ENCODE measurements around the gene MPPE1.
"Not testable (repeated sequence)": the region's sequence is repeated elsewhere in the genome, so short reads cannot be mapped to it uniquely, and the experiment has no call there.

MPPE1 gene

DNA sequence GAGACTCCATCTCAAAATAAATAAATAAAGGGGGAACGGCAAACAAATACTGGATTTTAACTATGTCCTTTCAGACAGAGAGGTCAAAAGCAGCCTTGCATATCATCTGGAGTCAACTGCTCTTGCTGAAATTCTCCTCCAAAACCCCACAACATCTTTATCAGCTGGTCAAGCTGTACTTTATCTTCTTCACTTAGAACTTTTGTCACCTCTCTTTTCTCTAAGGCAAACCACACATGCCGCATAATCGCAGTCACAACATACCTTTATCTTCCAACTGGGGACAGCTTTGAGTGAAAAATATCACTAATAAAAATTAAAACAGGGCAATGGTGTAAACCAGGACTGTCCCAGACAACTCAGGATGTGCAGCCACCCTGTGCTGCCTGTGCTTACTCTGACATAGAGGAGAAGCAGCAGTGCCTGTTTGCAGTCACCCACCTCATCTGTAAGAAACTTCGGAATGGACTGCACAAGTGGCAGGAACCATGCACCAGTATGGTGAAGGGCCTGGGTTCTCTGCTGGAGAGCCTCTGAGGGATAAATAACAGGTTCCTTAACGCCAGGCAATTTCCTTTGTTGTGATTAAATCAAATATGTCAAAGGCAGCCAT is 6.2 kb downstream of the MPPE1 start:
- H3K27me3 ChIP-seq (ENCODE audit: control insufficient read depth, insufficient read depth, low read length, poor library complexity, severe bottlenecking), result no peaks in the 10 kb centered on the region
- H3K36me3 ChIP-seq (ENCODE audit: control insufficient read depth, insufficient read depth, low read length), result no peaks in the 10 kb centered on the region
- no peaks in the 10 kb centered on the region for H3K4me1 ChIP-seq (ENCODE audit: control insufficient read depth, insufficient read depth, low read length)
- H3K9me3 ChIP-seq (ENCODE audit: control insufficient read depth, low read length), result no peaks in the 10 kb centered on the region
- 84 to 94% methylated on average over 5 of the region's 5 CpGs for WGBS, 2 experiments
- H3K27ac ChIP-seq (ENCODE audit: insufficient read depth, low read depth, low read length, poor library complexity, severe bottlenecking), result no peak overlapping the region
- H3K4me3 ChIP-seq (ENCODE audit: insufficient read depth, low read depth, low read length), result no peak overlapping the region

DNA sequence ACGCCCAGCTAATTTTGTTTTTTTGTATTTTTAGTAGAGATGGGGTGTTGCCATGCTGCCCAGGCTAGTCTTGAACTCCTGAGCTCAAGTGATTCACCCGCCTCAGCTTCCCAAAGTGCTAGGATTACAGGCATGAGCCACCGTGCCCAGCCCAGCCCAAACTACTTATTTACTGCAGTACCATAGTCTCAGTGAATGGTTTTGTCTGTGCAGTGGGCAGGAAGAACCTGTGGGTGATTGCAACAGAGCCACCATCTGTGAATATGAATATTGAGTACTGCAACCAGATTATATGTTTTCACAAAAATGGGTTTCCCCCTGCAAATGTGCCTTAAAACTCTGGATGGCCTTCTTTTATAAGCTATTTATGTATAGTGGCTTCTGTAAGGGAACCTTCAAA is 9.1 kb downstream of the MPPE1 start:
- Histone ChIP-seq H3K36me3 (ENCODE audit: control insufficient read depth, insufficient read depth, low read length) (no peaks in the 10 kb centered on the region), H3K9me3 (ENCODE audit: control insufficient read depth, low read length) (no peaks in the 10 kb centered on the region), H3K27me3 (ENCODE audit: control insufficient read depth, insufficient read depth, low read length, poor library complexity, severe bottlenecking) (no peaks in the 10 kb centered on the region), H3K4me3 (ENCODE audit: insufficient read depth, low read depth, low read length) (no peak overlapping the region), H3K4me1 (ENCODE audit: control insufficient read depth, insufficient read depth, low read length) (no peaks in the 10 kb centered on the region), H3K27ac (ENCODE audit: insufficient read depth, low read depth, low read length, poor library complexity, severe bottlenecking) (no peak overlapping the region)
- 91 to 92% methylated on average over 3 of the region's 3 CpGs for WGBS, 2 experiments

DNA sequence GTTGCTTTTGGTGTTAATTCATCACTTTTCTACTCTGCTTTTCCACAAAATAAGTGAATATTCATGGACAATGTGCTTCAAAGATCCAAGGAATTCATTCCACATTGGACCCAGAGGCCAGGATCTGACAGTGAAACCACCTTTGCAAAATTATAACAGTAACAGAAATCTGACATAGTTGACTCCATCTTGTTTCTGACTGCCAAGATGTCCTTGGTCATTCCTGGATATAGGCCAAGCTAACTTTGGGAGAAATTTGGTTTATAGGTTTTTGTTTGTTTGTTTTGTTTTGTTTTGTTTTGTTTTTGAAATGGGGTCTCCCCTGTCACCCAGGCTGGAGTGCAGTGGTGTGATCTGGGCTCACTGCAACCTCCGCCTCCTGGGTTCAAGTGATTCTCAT is 10.3 kb downstream of the MPPE1 start:
- H3K27ac ChIP-seq (ENCODE audit: insufficient read depth, low read depth, low read length, poor library complexity, severe bottlenecking), result no peak overlapping the region
- H3K9me3 ChIP-seq (ENCODE audit: control insufficient read depth, low read length), result no peaks in the 10 kb centered on the region
- 88 to 97% methylated on average over 1 of the region's 1 CpG for WGBS, 2 experiments
- no peaks in the 10 kb centered on the region for H3K4me1 ChIP-seq (ENCODE audit: control insufficient read depth, insufficient read depth, low read length)
- no peaks in the 10 kb centered on the region for H3K27me3 ChIP-seq (ENCODE audit: control insufficient read depth, insufficient read depth, low read length, poor library complexity, severe bottlenecking)
- H3K36me3 ChIP-seq (ENCODE audit: control insufficient read depth, insufficient read depth, low read length), result no peaks in the 10 kb centered on the region
- no peak overlapping the region for H3K4me3 ChIP-seq (ENCODE audit: insufficient read depth, low read depth, low read length)

DNA sequence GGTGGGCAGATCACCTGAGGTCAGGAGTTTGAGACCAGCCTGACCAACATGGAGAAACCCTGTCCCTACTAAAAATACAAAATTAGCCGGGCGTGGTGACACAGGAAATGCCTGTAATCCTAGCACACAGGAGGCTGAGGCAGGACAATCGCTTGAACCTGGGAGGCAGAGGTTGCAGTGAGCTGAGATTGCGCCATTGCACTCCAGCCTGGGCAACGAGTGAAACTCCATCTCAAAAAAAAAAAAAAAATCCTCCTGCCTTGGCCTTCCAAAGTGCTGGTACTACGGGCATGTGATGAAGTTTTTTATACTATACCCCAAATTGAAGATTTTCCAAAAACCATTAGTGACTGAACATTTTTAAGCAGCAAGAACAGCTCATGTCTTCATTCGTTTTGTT is 15.7 kb downstream of the MPPE1 start:
- H3K27ac ChIP-seq (ENCODE audit: insufficient read depth, low read depth, low read length, poor library complexity, severe bottlenecking); H3K27me3 ChIP-seq (ENCODE audit: control insufficient read depth, insufficient read depth, low read length, poor library complexity, severe bottlenecking); H3K4me3 ChIP-seq (ENCODE audit: insufficient read depth, low read depth, low read length); H3K4me1 ChIP-seq (ENCODE audit: control insufficient read depth, insufficient read depth, low read length); H3K9me3 ChIP-seq (ENCODE audit: control insufficient read depth, low read length): not testable (repeated sequence)
- H3K36me3 ChIP-seq (ENCODE audit: control insufficient read depth, insufficient read depth, low read length), result peaks cover 10% of the 10 kb centered on the region
- 90 to 93% methylated on average over 7 of the region's 7 CpGs for whole genome bisulfite sequencing, 2 experiments

DNA sequence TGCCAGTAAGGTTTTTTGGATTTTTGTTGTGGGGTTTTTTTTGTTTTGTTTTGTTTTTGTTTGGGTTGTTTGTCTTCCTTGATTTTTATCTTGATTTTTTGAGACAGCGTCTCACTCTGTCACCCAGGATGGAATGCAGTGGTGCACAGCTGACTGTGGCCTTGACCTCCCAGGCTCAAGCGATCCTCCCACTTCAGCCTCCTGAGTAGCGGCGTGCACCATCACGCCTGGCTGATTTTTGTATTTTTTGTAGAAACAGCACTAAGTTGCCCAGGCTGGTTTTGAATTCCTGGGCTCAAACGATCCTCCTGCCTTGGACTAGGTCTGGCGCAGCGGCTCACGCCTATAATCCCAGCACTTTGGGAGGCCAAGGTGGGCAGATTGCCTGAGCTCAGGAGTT is 16.4 kb downstream of the MPPE1 start:
- WGBS, 2 experiments, result 91 to 93% methylated on average over 9 of the region's 9 CpGs
- Histone ChIP-seq H3K27me3 (ENCODE audit: control insufficient read depth, insufficient read depth, low read length, poor library complexity, severe bottlenecking) (no peaks in the 10 kb centered on the region), H3K4me1 (ENCODE audit: control insufficient read depth, insufficient read depth, low read length) (no peaks in the 10 kb centered on the region), H3K4me3 (ENCODE audit: insufficient read depth, low read depth, low read length) (no peak overlapping the region), H3K9me3 (ENCODE audit: control insufficient read depth, low read length) (no peaks in the 10 kb centered on the region), H3K27ac (ENCODE audit: insufficient read depth, low read depth, low read length, poor library complexity, severe bottlenecking) (no peak overlapping the region), H3K36me3 (ENCODE audit: control insufficient read depth, insufficient read depth, low read length) (peaks cover 13% of the 10 kb centered on the region)

DNA sequence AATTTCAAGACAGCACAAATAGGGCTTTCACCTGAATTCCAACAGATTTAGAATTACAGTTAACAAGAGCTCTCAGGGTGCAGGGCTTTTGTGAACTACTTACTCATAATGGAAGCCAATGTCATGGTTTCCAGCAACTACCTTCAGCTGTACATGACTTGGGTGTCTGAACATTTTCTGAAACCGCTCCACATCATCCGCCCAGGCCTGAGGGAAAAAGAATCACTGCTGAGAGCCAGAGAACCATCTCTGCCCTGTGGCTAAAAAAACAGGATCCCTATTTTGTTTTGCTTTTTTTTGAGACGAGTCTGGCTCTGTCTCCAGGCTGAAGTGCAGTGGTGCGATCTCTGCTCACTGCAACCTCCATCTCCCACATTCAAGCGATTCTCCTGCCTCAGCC is 18.8 kb downstream of the MPPE1 start:
- Histone ChIP-seq H3K4me1 (ENCODE audit: control insufficient read depth, insufficient read depth, low read length) (no peaks in the 10 kb centered on the region), H3K36me3 (ENCODE audit: control insufficient read depth, insufficient read depth, low read length) (peaks cover 21% of the 10 kb centered on the region), H3K27me3 (ENCODE audit: control insufficient read depth, insufficient read depth, low read length, poor library complexity, severe bottlenecking) (no peaks in the 10 kb centered on the region), H3K27ac (ENCODE audit: insufficient read depth, low read depth, low read length, poor library complexity, severe bottlenecking) (no peak overlapping the region), H3K9me3 (ENCODE audit: control insufficient read depth, low read length) (no peaks in the 10 kb centered on the region), H3K4me3 (ENCODE audit: insufficient read depth, low read depth, low read length) (no peak overlapping the region)
- WGBS, 2 experiments, result 93 to 94% methylated on average over 5 of the region's 5 CpGs

DNA sequence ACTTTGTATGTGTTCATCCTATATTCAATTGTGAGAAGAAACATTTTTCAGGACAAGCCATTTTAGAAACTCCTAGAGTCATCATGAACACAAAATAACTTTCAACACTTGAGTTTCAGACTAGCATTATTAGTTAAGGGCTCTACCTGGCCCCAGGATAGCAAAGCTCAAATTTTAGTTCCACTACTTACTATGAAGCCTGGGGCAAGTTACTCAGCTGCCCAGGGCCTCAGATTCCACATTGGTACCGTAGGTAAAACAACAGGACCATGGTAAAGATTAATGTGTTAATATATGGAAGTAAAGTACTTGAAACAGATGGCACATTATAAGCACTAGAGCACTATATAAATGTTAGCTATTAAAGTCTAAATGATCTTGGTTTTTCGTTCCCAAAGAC is 19.4 kb downstream of the MPPE1 start:
- H3K27me3 ChIP-seq (ENCODE audit: control insufficient read depth, insufficient read depth, low read length, poor library complexity, severe bottlenecking), result no peaks in the 10 kb centered on the region
- WGBS, 2 experiments, result 86 to 94% methylated on average over 1 to 2 of the region's 2 CpGs

DNA sequence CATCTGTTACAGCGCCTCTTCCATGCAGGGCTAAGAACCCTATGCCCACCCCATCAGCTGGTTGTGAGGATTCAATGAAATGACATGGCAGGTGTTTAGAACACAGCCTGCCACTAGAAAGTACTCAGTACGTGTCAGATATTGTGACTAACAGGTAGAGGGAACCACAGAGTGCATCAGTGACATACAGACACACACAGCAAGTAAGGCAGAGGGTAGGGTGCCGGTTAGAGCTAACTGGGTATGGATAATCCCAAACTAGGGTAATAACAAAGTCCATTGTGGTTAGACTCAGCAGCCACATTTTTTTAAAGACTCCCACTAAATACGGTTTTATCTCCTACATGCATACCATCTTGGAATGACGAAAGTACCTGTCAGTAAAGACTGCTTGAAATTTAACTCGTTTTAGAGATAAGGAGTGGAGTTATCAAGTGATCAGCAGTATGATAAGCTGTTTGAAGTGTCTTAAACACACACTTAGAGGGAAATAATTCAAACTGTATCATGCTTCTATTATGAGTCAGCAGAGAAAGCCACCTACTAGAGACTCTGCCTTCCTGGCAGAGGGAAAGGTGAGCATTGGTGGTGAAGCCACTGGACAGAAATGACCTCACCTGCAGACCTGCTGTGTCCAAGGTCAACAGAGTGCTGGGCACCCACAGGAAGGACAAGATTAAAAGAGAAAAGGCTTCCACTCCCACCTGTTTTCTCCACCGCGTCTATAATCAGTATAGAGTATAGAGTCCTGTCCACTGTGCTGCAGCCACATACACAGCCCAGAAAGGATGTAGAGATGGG is 20.6 kb downstream of the MPPE1 start:
- Histone ChIP-seq H3K9me3 (ENCODE audit: control insufficient read depth, low read length) (no peaks in the 10 kb centered on the region), H3K27ac (ENCODE audit: insufficient read depth, low read depth, low read length, poor library complexity, severe bottlenecking) (no peak overlapping the region), H3K36me3 (ENCODE audit: control insufficient read depth, insufficient read depth, low read length) (peaks cover 21% of the 10 kb centered on the region), H3K4me1 (ENCODE audit: control insufficient read depth, insufficient read depth, low read length) (no peaks in the 10 kb centered on the region), H3K4me3 (ENCODE audit: insufficient read depth, low read depth, low read length) (no peak overlapping the region), H3K27me3 (ENCODE audit: control insufficient read depth, insufficient read depth, low read length, poor library complexity, severe bottlenecking) (no peaks in the 10 kb centered on the region)
- 87 to 98% methylated on average over 8 of the region's 8 CpGs for WGBS, 2 experiments

More for the DNA sequence above, 19.4 kb downstream of the MPPE1 start:
- Histone ChIP-seq H3K36me3 (ENCODE audit: control insufficient read depth, insufficient read depth, low read length) (peaks cover 21% of the 10 kb centered on the region), H3K9me3 (ENCODE audit: control insufficient read depth, low read length) (no peaks in the 10 kb centered on the region), H3K27ac (ENCODE audit: insufficient read depth, low read depth, low read length, poor library complexity, severe bottlenecking) (no peak overlapping the region), H3K4me1 (ENCODE audit: control insufficient read depth, insufficient read depth, low read length) (no peaks in the 10 kb centered on the region), H3K4me3 (ENCODE audit: insufficient read depth, low read depth, low read length) (no peak overlapping the region)

DNA sequence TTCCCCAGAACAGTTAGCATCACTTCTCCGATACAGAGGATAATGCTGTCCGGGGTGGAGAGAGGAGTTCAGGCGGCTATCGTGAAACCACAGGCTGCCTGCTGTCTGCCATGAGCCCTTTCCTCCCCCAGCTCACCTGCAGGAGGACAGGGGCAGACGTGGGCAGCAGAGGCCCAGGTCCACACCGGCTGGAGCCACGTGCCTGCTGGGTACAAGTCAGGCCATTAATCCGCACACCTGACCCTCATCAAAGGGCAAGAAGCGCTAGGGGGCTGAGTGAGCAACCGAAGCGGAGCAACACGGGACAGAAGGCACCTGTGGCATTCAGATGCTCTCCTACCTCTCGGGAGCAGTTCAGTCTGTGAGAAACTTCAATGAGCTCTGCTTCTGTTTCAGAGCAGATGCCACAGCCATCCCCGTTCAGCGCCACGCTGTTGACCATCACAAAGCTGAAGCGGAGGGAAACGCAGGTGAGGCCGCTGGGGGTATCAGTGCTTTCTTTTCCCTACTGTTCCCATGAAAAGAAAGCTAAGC is 21.5 kb downstream of the MPPE1 start:
- no peaks in the 10 kb centered on the region for H3K9me3 ChIP-seq (ENCODE audit: control insufficient read depth, low read length)
- WGBS, 2 experiments, result 87 to 91% methylated on average over 19 of the region's 19 CpGs

DNA sequence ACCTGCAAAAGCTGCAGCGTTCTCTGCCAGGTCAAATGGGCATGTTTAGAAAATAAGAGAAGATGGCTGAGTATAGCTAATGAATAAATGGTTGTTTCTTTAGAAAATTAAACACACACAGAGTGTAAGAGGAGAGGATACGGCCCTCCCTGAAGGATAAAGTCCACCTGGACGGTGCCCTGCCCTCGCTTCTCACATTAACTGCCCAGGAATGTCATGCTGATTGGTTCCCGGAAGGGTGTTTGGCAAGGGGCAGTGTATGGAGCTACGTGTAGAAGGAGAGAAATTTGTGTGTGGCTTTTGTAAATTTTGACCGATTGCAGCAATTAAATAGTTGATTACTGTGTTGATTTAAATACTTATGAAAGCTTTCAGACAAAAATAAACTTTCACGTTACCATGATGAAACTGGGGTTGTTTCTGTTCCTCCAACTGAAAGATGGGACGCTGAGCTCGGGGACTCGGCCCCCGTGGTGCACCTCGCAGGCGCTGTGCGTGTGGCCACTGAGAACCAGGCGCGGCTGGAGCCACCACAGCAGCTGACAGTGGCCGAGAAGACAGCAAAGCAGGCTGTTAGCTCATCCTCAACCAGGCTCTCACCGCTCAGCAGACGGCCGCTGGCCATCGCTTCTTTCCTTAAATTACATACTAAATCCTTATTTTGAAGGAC is 22.7 kb downstream of the MPPE1 start:
- H3K27me3 ChIP-seq (ENCODE audit: control insufficient read depth, insufficient read depth, low read length, poor library complexity, severe bottlenecking), result no peaks in the 10 kb centered on the region
- H3K9me3 ChIP-seq (ENCODE audit: control insufficient read depth, low read length), result no peaks in the 10 kb centered on the region
- H3K4me3 ChIP-seq (ENCODE audit: insufficient read depth, low read depth, low read length), result no peak overlapping the region
- no peak overlapping the region for H3K27ac ChIP-seq (ENCODE audit: insufficient read depth, low read depth, low read length, poor library complexity, severe bottlenecking)
- WGBS, 2 experiments, result 94% methylated on average over 22 of the region's 22 CpGs
- no peaks in the 10 kb centered on the region for H3K4me1 ChIP-seq (ENCODE audit: control insufficient read depth, insufficient read depth, low read length)
- peaks cover 18% of the 10 kb centered on the region for H3K36me3 ChIP-seq (ENCODE audit: control insufficient read depth, insufficient read depth, low read length)

More for the DNA sequence above, 21.5 kb downstream of the MPPE1 start:
- no peaks in the 10 kb centered on the region for H3K27me3 ChIP-seq (ENCODE audit: control insufficient read depth, insufficient read depth, low read length, poor library complexity, severe bottlenecking)
- no peaks in the 10 kb centered on the region for H3K4me1 ChIP-seq (ENCODE audit: control insufficient read depth, insufficient read depth, low read length)
- H3K27ac ChIP-seq (ENCODE audit: insufficient read depth, low read depth, low read length, poor library complexity, severe bottlenecking), result no peak overlapping the region
- H3K36me3 ChIP-seq (ENCODE audit: control insufficient read depth, insufficient read depth, low read length), result peaks cover 19% of the 10 kb centered on the region
- H3K4me3 ChIP-seq (ENCODE audit: insufficient read depth, low read depth, low read length), result no peak overlapping the region

Data from ectodermal cell (in vitro differentiated cells).